HL-60 (cell line): Measurements from ENCODE around the gene ANKS4B.
"Not testable (repeated sequence)": the region's sequence is repeated elsewhere in the genome, so short reads cannot be mapped to it uniquely, and the experiment has no call there.

Experiments
- DNase-seq, 2 experiments: peaks; one replicate each; pipeline ENCODE4 v3.0.0-alpha.2; 2010 to 2020; ENCODE audit warnings: low read depth in 1 of 2, low spot score in 1 of 2
- H3K27ac ChIP-seq: fragments of 250-450 bp; sonication (Bioruptor Pico); replicated peaks from 2 replicates; pipeline ENCODE4 v1.5.1; 2020; ENCODE audit warnings: mild to moderate bottlenecking, moderate library complexity
- H3K27me3 ChIP-seq: fragments of 250-450 bp; sonication (Bioruptor Pico); 2 replicates; pipeline ENCODE4 v1.5.1; 2021; ENCODE audit warnings: mild to moderate bottlenecking, moderate library complexity; ENCODE audit not compliant: insufficient read depth, poor library complexity, severe bottlenecking
- H3K4me3 ChIP-seq: replicated peaks from 2 replicates; pipeline ENCODE4 v1.5.1; 2011; ENCODE audit warnings: mild to moderate bottlenecking, control low read depth, low read length; ENCODE audit not compliant: insufficient read depth
- GABPA ChIP-seq: IDR thresholded peaks from 2 replicates; pipeline ENCODE4 v1.6.1; 2012; ENCODE audit warnings: low read depth
- POLR2AphosphoS5 ChIP-seq: IDR thresholded peaks from 2 replicates; pipeline ENCODE4 v1.6.1; 2012; ENCODE audit warnings: low read depth
- SPI1 ChIP-seq: IDR thresholded peaks from 2 replicates; pipeline ENCODE4 v1.6.1; 2012; ENCODE audit warnings: low read depth, mild to moderate bottlenecking, borderline replicate concordance
- TF ChIP-seq, protein P1 (sequence below): IDR thresholded peaks from 2 replicates; pipeline ENCODE4 v1.6.1; 2012; ENCODE audit warnings: low read depth; ENCODE audit not compliant: insufficient replicate concordance
- TF ChIP-seq, protein P2 (sequence below): IDR thresholded peaks from one replicate; pipeline ENCODE4 v1.5.1; 2011; ENCODE audit warnings: low read length, control low read depth, inconsistent platforms; ENCODE audit not compliant: insufficient read depth

ANKS4B gene

DNA sequence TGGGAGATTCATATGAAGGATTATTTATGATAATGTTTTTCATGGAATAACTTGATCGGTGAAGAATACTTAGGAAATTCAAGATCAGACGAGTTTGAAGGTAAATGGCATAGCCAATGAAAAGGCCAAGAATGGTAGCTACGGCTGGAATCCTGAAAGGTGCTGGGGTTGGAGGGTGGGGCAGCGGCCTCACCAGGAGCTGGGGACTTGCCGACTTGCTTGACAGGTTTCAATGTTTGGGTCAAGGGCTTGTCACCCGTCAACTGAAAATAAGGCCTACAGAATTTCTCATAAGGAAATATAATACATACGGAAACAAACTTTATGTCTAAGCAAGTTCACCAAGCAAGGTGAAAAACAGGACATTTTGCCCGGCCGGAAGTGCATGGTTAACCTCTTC lies 34.7 kb downstream of the ANKS4B start:
- no peak overlapping the region for H3K4me3 ChIP-seq
- TF ChIP-seq POLR2AphosphoS5 (no peak), GABPA (no peak), SPI1 (no peak)
- TF ChIP-seq, protein P1, sequence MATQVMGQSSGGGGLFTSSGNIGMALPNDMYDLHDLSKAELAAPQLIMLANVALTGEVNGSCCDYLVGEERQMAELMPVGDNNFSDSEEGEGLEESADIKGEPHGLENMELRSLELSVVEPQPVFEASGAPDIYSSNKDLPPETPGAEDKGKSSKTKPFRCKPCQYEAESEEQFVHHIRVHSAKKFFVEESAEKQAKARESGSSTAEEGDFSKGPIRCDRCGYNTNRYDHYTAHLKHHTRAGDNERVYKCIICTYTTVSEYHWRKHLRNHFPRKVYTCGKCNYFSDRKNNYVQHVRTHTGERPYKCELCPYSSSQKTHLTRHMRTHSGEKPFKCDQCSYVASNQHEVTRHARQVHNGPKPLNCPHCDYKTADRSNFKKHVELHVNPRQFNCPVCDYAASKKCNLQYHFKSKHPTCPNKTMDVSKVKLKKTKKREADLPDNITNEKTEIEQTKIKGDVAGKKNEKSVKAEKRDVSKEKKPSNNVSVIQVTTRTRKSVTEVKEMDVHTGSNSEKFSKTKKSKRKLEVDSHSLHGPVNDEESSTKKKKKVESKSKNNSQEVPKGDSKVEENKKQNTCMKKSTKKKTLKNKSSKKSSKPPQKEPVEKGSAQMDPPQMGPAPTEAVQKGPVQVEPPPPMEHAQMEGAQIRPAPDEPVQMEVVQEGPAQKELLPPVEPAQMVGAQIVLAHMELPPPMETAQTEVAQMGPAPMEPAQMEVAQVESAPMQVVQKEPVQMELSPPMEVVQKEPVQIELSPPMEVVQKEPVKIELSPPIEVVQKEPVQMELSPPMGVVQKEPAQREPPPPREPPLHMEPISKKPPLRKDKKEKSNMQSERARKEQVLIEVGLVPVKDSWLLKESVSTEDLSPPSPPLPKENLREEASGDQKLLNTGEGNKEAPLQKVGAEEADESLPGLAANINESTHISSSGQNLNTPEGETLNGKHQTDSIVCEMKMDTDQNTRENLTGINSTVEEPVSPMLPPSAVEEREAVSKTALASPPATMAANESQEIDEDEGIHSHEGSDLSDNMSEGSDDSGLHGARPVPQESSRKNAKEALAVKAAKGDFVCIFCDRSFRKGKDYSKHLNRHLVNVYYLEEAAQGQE: no peak
- TF ChIP-seq, protein P2, sequence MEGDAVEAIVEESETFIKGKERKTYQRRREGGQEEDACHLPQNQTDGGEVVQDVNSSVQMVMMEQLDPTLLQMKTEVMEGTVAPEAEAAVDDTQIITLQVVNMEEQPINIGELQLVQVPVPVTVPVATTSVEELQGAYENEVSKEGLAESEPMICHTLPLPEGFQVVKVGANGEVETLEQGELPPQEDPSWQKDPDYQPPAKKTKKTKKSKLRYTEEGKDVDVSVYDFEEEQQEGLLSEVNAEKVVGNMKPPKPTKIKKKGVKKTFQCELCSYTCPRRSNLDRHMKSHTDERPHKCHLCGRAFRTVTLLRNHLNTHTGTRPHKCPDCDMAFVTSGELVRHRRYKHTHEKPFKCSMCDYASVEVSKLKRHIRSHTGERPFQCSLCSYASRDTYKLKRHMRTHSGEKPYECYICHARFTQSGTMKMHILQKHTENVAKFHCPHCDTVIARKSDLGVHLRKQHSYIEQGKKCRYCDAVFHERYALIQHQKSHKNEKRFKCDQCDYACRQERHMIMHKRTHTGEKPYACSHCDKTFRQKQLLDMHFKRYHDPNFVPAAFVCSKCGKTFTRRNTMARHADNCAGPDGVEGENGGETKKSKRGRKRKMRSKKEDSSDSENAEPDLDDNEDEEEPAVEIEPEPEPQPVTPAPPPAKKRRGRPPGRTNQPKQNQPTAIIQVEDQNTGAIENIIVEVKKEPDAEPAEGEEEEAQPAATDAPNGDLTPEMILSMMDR: no peak
- H3K27ac ChIP-seq: no peak overlapping the region
- peaks cover 2% of the 10 kb centered on the region for H3K27me3 ChIP-seq
- no peak for DNase-seq

DNA sequence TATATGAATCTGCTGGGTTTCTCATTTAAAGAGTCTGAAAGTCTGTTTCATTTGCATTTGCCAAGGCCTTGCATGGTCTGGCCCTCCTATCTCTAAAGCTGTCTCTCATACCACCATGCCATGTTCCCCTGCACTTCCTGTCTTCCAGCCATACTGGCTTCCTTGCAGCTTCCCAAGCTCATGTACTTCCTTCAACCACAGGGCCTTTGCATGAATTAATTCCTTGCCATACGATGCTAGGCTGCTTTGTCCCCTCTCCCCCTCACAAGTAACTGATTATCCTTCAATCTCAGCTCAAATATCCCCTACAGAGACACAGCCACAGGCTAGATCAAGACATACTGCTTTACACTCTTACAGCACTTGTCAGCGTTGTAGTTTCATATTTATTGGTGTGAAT lies 38.8 kb downstream of the ANKS4B start:
- TF ChIP-seq, protein P1: no peak
- TF ChIP-seq, protein P2: no peak
- TF ChIP-seq GABPA: no peak
- TF ChIP-seq SPI1: no peak
- TF ChIP-seq POLR2AphosphoS5: no peak
- peaks cover 11% of the 10 kb centered on the region for H3K27me3 ChIP-seq

DNA sequence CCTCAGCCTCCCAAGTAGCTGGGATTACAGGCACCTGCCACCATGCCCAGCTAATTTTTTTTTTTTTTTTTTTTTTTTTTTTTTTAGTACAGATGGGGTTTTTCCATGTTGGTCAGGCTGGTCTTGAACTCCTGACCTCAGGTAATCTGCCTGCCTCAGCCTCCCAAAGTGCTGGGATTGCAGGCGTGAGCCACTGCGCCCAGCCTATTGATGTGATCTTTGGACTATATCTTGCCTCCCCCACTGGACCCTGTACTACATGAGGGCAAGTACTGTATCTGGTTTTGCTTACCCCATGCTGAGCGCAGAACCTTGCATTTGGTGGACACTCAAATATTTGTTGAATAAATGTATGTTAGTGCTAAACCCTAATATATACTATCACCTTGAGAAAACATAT lies 39.3 kb downstream of the ANKS4B start:
- H3K27ac ChIP-seq, H3K4me3 ChIP-seq, DNase-seq: not testable (repeated sequence)
- peaks cover 16% of the 10 kb centered on the region for H3K27me3 ChIP-seq

More for the DNA sequence above, 38.8 kb downstream of the ANKS4B start:
- Histone ChIP-seq H3K27ac (no peak overlapping the region), H3K4me3 (no peak overlapping the region)
- no peak for DNase-seq

DNA sequence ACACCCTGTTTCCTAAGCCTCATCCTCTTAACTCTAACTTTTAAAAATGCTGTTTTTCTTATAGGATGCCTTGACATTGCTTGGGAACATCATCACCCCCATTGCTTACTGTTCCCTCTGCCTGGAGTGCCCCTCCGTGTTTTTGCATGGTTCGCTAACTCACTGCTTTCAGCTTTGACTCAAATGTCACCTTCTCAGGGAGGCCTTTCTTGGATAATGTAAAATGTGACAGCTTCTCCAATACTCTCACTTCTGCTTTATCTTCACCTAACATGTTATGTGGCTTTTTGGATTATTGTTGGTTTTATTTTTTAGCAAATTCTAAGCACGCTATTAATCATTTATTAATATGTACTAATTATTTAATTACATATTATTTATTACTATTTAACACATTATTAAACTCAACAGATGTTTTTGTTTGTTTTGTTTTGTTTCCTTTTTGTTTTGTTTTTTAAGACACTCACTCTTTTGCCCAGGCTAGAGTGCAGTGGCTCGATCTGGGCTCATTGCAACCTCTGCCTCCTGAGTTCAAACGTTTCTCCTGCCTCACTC lies 40.8 kb downstream of the ANKS4B start:
- DNase-seq: no peak
- peaks cover 27% of the 10 kb centered on the region for H3K27me3 ChIP-seq
- H3K27ac ChIP-seq: no peak overlapping the region
- H3K4me3 ChIP-seq: no peak overlapping the region
- TF ChIP-seq, protein P1: no peak
- no peak for TF ChIP-seq GABPA
- TF ChIP-seq, protein P2: no peak
- TF ChIP-seq POLR2AphosphoS5: no peak
- TF ChIP-seq SPI1: no peak
